Thyroid gland (tissue), 4 donors: ENCODE results near the gene CYP1A2. TPM values are rescaled to one million over a fixed set of nuclear protein-coding genes. Genes with fewer than 3 reads are reported as not detected.

ENCODE experiments used
- DNase-seq, 2 donors: peaks; one replicate each; pipeline ENCODE4 v3.0.0-alpha.2; 2019
- H3K27ac ChIP-seq, 3 donors: fragments of 200-600 bp; sonication (generic); 1 replicate in 2 of 3; 2 replicates in 1 of 3; pipeline ENCODE4 v1.5.1; 2016 to 2019; ENCODE audit warnings: mild to moderate bottlenecking in 1 of 3, moderate library complexity in 1 of 3
- H3K27me3 ChIP-seq: fragments of 200-600 bp; sonication (generic); one replicate; pipeline ENCODE4 v1.5.1; 2019
- H3K36me3 ChIP-seq, 2 donors: fragments of 200-600 bp; sonication (generic); one replicate each; pipeline ENCODE4 v1.5.1; 2016 to 2019
- H3K4me1 ChIP-seq, 2 donors: fragments of 200-600 bp; sonication (generic); one replicate each; pipeline ENCODE4 v1.5.1; 2017 to 2019
- H3K4me3 ChIP-seq, 3 donors: fragments of 200-600 bp; sonication (generic); replicated peaks in 1 of 3; 1 replicate in 2 of 3; 2 replicates in 1 of 3; pipeline ENCODE4 v1.5.1; 2016; ENCODE audit warnings: mild to moderate bottlenecking in 1 of 3
- H3K9me3 ChIP-seq: fragments of 200-600 bp; sonication (generic); one replicate; pipeline ENCODE4 v1.5.1; 2017
- CTCF ChIP-seq, 6 experiments: fragments of 200-600 bp in 3 of 6; fragments of 450-650 bp in 3 of 6; sonication (generic) in 3 of 6; IDR thresholded peaks; one replicate each; pipeline ENCODE4 v1.5.1; 2016 to 2019; ENCODE audit warnings: antibody characterized with exemption in 6 of 6, mild to moderate bottlenecking in 2 of 6, inconsistent platforms in 1 of 6, moderate library complexity in 1 of 6
- POLR2A ChIP-seq, 2 donors: fragments of 450-650 bp; IDR thresholded peaks; one replicate each; pipeline ENCODE4 v1.6.1; 2017; ENCODE audit warnings: antibody characterized with exemption in 2 of 2, mild to moderate bottlenecking in 2 of 2, moderate library complexity in 1 of 2
- WGBS, 2 donors: methylation state at CpG; one replicate each; pipeline ENCODE4 v1.1.5; 2017; 5-methylcytosine and 5-hydroxymethylcytosine counted together
- intact Hi-C: fragments of 100-400 bp; cut with DNase I; formaldehyde crosslinking; loops from one replicate; pipeline ENCODE4 v1.15.1; 2023
- total RNA-seq, 4 donors: library from RNA; depleted of rRNA; stranded (reverse); fragments of >200 nt; gene quantifications; one replicate each; pipeline ENCODE4 v1.2.3, GENCODE V29; 2016

Gene CYP1A2
- total RNA-seq, 4 donors from 2014 or later = 1.3 to 9.9 (median 2.9) TPM

GRCh38 chr15:74777769-74778598 lies 29.3 kb downstream of the CYP1A2 start:
- no peak overlapping the region for H3K27ac ChIP-seq

GRCh38 chr15:74778599-74778970 lies 29.9 kb downstream of the CYP1A2 start:
- peaks cover 16 to 31% of the 10 kb centered on the region in 2 donors for H3K4me1 ChIP-seq
- 95 to 98% methylated on average over 5 of the region's 5 CpGs for WGBS, 2 donors
- intact Hi-C loops = no loop called here

More at GRCh38 chr15:74777769-74778598, 29.3 kb downstream of the CYP1A2 start:
- intact Hi-C loops = no loop called here
- TF ChIP-seq POLR2A (IDR thresholded peaks at IDR 0.05) (no peak), CTCF (IDR thresholded peaks at IDR 0.05) (no peak)
- Histone ChIP-seq H3K27me3 (no peaks in the 10 kb centered on the region), H3K9me3 (no peaks in the 10 kb centered on the region), H3K4me3 (no peak overlapping the region), H3K4me1 (peaks cover 10 to 25% of the 10 kb centered on the region in 2 donors), H3K36me3 (no peaks in the 10 kb centered on the region)
- WGBS, 2 donors = 72 to 86% methylated on average over 6 of the region's 6 CpGs
- DNase-seq = no peak

GRCh38 chr15:74779162-74779648 lies 30.6 kb downstream of the CYP1A2 start:
- TF ChIP-seq POLR2A (IDR thresholded peaks at IDR 0.05) = no peak
- no peak for TF ChIP-seq CTCF (IDR thresholded peaks at IDR 0.05)
- no peak overlapping the region for H3K27ac ChIP-seq
- WGBS, 2 donors = 81 to 88% methylated on average over 7 of the region's 7 CpGs
- no peaks in the 10 kb centered on the region for H3K27me3 ChIP-seq
- no peak overlapping the region for H3K4me3 ChIP-seq
- DNase-seq = no peak
- H3K4me1 ChIP-seq = peaks cover 21 to 37% of the 10 kb centered on the region in 2 donors
- no peaks in the 10 kb centered on the region for H3K36me3 ChIP-seq
- intact Hi-C loops = no loop called here
- no peaks in the 10 kb centered on the region for H3K9me3 ChIP-seq

More at GRCh38 chr15:74778599-74778970, 29.9 kb downstream of the CYP1A2 start:
- H3K27me3 ChIP-seq = no peaks in the 10 kb centered on the region
- H3K27ac ChIP-seq = no peak overlapping the region
- no peak for DNase-seq
- H3K9me3 ChIP-seq = no peaks in the 10 kb centered on the region
- no peak for TF ChIP-seq POLR2A (IDR thresholded peaks at IDR 0.05)
- TF ChIP-seq CTCF (IDR thresholded peaks at IDR 0.05) = no peak
- no peak overlapping the region for H3K4me3 ChIP-seq
- no peaks in the 10 kb centered on the region for H3K36me3 ChIP-seq

- intact Hi-C loops = loop anchor here (2.0 kb wide), 1 partner anchor 120 kb away; no protein-coding TSS in a partner anchor
Measured at GRCh38 chr15:74780523-74781430, 32.1 kb downstream of the CYP1A2 start.

More at GRCh38 chr15:74780523-74781430, 32.1 kb downstream of the CYP1A2 start:
- WGBS, 2 donors = 54 to 55% methylated on average over 16 of the region's 16 CpGs
- no peak for TF ChIP-seq POLR2A (IDR thresholded peaks at IDR 0.05)
- TF ChIP-seq CTCF (IDR thresholded peaks at IDR 0.05) = no peak
- Histone ChIP-seq H3K27me3 (no peaks in the 10 kb centered on the region), H3K4me1 (peaks cover 31 to 53% of the 10 kb centered on the region in 2 donors), H3K27ac (no peak overlapping the region), H3K4me3 (no peak overlapping the region), H3K9me3 (no peaks in the 10 kb centered on the region), H3K36me3 (no peaks in the 10 kb centered on the region)
- DNase-seq = no peak
